Upper lobe of left lung (tissue), 4 donors: ENCODE data around the gene SRP14.

Source experiments
- CTCF ChIP-seq, 6 experiments: fragments of 450-650 bp in 4 of 6; fragments of 200-600 bp in 2 of 6; sonication (generic) in 2 of 6; IDR thresholded peaks; one replicate each; pipeline ENCODE4 v1.5.1; 2016 to 2019; ENCODE audit warnings: antibody characterized with exemption in 6 of 6
- EP300 ChIP-seq, 4 donors: sonication (generic); formaldehyde crosslinking; IDR thresholded peaks; one replicate each; pipeline ENCODE4 v1.5.1; 2017; ENCODE audit warnings: antibody characterized with exemption in 4 of 4, control low read depth in 2 of 4
- POLR2A ChIP-seq, 4 donors: fragments of 450-650 bp; IDR thresholded peaks; one replicate each; pipeline ENCODE4 v1.5.1; 2016 to 2017; ENCODE audit warnings: antibody characterized with exemption in 4 of 4, mild to moderate bottlenecking in 2 of 4
- POLR2AphosphoS5 ChIP-seq, 2 donors: sonication (generic); formaldehyde crosslinking; IDR thresholded peaks; one replicate each; pipeline ENCODE4 v1.5.1; 2017; ENCODE audit warnings: antibody characterized with exemption in 2 of 2

DNA sequence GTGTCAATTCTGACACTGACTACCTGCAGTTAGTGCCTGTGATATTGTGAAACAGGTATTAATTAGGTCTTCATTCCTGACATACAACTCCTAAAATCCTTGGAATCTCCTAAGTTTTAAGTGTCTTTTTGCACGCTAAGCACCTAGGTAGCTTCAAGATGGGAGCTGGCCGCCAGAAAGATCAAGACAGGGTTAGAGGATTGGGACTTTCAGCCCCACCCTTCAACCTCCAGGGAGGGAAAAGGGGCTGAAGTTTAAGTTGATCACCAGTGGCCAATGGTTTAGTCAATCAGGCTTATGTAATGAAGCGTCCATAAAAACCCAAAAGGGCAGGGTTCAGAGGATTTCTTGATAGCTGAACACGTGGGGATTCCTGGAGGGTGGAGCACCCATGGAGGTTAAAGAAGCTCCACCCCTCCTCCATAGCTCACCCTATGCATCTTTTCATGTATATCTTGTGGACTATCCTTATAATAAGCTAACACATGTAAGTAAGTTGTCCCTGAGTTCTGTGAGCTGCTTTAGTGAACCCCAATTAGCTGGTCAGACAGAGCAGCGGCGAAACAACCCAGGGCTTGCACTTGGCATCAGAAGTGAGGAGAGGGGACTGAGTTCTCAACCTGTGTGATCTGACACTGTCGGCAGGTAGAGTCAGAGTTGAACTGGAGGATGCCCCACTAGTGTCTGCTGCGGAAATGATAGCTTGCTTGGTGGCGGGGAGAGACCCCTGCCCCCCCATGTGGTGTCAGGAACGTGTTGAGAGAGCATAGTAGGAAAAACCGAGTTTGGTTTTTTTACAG, 12.8 kb upstream of the SRP14 start:
- TF ChIP-seq CTCF (IDR thresholded peaks at IDR 0.05) (no peak), POLR2A (IDR thresholded peaks at IDR 0.05) (no peak), POLR2AphosphoS5 (IDR thresholded peaks at IDR 0.05) (no peak), EP300 (IDR thresholded peaks at IDR 0.05) (no peak)
